ENCODE measurements around the gene PRKAR1B.

PRKAR1B gene

GRCh38 chr7:673681-674453 lies 53.2 kb downstream of the PRKAR1B start:
- no peak for DNase-seq (ENCODE audit: low spot score)
- H3K27ac ChIP-seq: no peak overlapping the region
- H3K4me3 ChIP-seq: no peak overlapping the region
- no peak for TF ChIP-seq CTCF (IDR thresholded peaks at IDR 0.05)

GRCh38 chr7:672891-673290 lies 54.2 kb downstream of the PRKAR1B start:
- no peak for DNase-seq (ENCODE audit: low spot score)
- no peak overlapping the region for H3K4me3 ChIP-seq
- no peak for TF ChIP-seq CTCF (IDR thresholded peaks at IDR 0.05)
- no peak overlapping the region for H3K27ac ChIP-seq

GRCh38 chr7:671415-672042 lies 55.6 kb downstream of the PRKAR1B start:
- H3K27ac ChIP-seq: no peak overlapping the region
- no peak overlapping the region for H3K4me3 ChIP-seq
- no peak for DNase-seq (ENCODE audit: low spot score)
- TF ChIP-seq CTCF (IDR thresholded peaks at IDR 0.05): no peak

GRCh38 chr7:670501-671390 lies 56.3 kb downstream of the PRKAR1B start:
- TF ChIP-seq CTCF (IDR thresholded peaks at IDR 0.05): no peak
- Histone ChIP-seq H3K4me3 (no peak overlapping the region), H3K27ac (no peak overlapping the region)
- no peak for DNase-seq (ENCODE audit: low spot score)

DNA sequence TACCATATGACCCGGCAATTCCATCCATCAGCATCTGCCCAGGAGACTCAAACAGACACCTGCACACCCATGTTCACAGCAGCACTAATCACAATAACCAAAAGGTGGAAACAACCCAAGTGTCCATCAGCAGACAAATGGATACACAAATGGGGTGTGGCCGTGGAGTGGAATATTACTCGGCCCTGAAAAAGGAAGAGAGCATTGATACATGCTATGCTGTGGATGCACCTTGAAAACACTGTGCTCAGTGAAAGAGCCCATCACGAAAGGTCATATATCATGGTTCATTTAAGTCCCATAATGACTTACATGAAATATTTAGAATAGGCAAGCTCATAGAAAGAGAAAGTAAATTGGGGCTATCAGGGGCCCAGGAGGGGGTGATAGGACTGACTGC lies 58.1 kb downstream of the PRKAR1B start:
- H3K27ac ChIP-seq: peak overlapping the region; percentile 62 to 97
- no peak for DNase-seq (ENCODE audit: low spot score)

More for the DNA sequence above, 58.1 kb downstream of the PRKAR1B start:
- TF ChIP-seq CTCF (IDR thresholded peaks at IDR 0.05): no peak
- no peak overlapping the region for H3K4me3 ChIP-seq
